ENCODE data around the gene BPI. TPM values are rescaled to one million over a fixed set of nuclear protein-coding genes. Genes with fewer than 3 reads are reported as not detected.

The BPI gene
- total RNA-seq, 1 experiment from 2014 or later: not detected

GRCh38 chr20:38372806-38373205 lies 68.8 kb downstream of the BPI start (continued):
- TF ChIP-seq YY1 (IDR thresholded peaks at IDR 0.05; ENCODE audit: extremely low read depth, insufficient replicate concordance, low read depth, low read length): no peak

- no peaks in the 10 kb centered on the region for H3K79me2 ChIP-seq (ENCODE audit: insufficient read depth, low read length)
- H3K4me3 ChIP-seq (replicated peaks in 1 of 2; ENCODE audit: low read depth in 1 of 2, low read length in 2 of 2): no peak overlapping the region
- no peak overlapping the region for H2AFZ ChIP-seq (ENCODE audit: low read depth, low read length, poor library complexity, severe bottlenecking)
- BruUV-seq (replicated peaks): no TSS peak
- no peaks in the 10 kb centered on the region for H3K9me3 ChIP-seq (ENCODE audit: control insufficient read depth in 1 of 2, insufficient read depth in 1 of 2, low read depth in 1 of 2, low read length in 2 of 2)
- CTCF ChIA-PET: no interaction called here
- intact Hi-C loops (cut with micrococcal nuclease): no loop called here
- no peak overlapping the region for H3K27ac ChIP-seq (ENCODE audit: low read depth, low read length)
- POLR2A ChIA-PET: no interaction called here
- DNase-seq (ENCODE audit: low read depth, low spot score): no peak
- TF ChIP-seq REST (IDR thresholded peaks at IDR 0.05; ENCODE audit: low read depth): no peak
- TF ChIP-seq YY1 (IDR thresholded peaks at IDR 0.05; ENCODE audit: extremely low read depth, insufficient replicate concordance, low read depth, low read length): no peak
- TF ChIP-seq RAD21 (IDR thresholded peaks at IDR 0.05; ENCODE audit: low read depth): no peak
- H3K9ac ChIP-seq (ENCODE audit: low read length): no peak overlapping the region
- no peaks in the 10 kb centered on the region for H3K9me2 ChIP-seq (ENCODE audit: insufficient read depth)
- RAD21 ChIA-PET (ENCODE audit: low non-redundant PET in 1 of 2, low total read pairs in 2 of 2, uncharacterized antibody in 2 of 2, unreplicated experiment in 2 of 2): no interaction called here
- no peaks in the 10 kb centered on the region for H3K36me3 ChIP-seq (ENCODE audit: control insufficient read depth in 1 of 2, insufficient read depth in 2 of 2, low read length in 2 of 2)
- H3K27me3 ChIP-seq (ENCODE audit: insufficient read depth, low read length): no peaks in the 10 kb centered on the region
- no peak overlapping the region for H3K4me2 ChIP-seq (ENCODE audit: low read length)
- no peaks in the 10 kb centered on the region for H3K4me1 ChIP-seq (ENCODE audit: control insufficient read depth in 1 of 2, insufficient read depth in 2 of 2, low read length in 2 of 2)
- H4K20me1 ChIP-seq (ENCODE audit: insufficient read depth): no peaks in the 10 kb centered on the region
- ATAC-seq: no peak
Measured at GRCh38 chr20:38373231-38373867, 69.4 kb downstream of the BPI start.
